AML-193 (cell line): ENCODE results near the gene ATRIP.
A peak's percentile ranks its signal among the peaks of the same experiment; 100 is the strongest.

Experiments used
- DNase-seq, 2 experiments: peaks; one replicate each; lab custom pipeline; 2025; lab: John Stamatoyannopoulos, UW

Gene ATRIP

GRCh38 chr3:48423883-48424695 is 22.4 kb upstream of the ATRIP start:
- DNase-seq, result no peak

DNA sequence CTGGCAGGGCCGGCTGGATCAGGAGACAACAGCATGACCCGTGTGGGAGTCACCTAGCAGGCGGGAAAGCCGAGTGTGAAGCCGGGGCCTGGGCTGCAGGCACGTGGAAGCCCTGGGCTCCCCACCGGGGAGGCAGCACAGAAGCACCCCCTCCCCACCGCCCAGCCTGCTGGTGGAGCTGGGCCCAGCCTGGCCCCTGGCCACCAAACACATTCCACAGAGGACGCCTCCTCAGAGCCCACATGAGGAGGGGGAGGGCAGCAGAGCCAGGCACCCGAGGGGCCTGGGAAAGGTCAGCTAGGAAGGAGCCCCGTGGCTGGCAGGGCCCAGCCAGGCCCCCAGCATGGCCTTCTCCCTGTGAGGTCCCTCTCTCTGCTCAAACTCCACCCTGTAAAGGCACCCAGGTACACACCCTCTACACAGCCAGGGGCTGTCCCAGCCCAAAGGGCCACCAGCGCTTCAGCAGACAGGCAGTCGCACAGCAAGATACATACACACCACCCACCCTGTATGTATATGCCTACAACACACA is 21.2 kb upstream of the ATRIP start:
- DNase-seq, result no peak

- no peak for DNase-seq
Measured at GRCh38 chr3:48426401-48426909, 20.1 kb upstream of the ATRIP start.

- no peak for DNase-seq
Measured at GRCh38 chr3:48426944-48427629, 19.4 kb upstream of the ATRIP start.

- no peak for DNase-seq
Measured at GRCh38 chr3:48427630-48427962, 18.9 kb upstream of the ATRIP start.

DNA sequence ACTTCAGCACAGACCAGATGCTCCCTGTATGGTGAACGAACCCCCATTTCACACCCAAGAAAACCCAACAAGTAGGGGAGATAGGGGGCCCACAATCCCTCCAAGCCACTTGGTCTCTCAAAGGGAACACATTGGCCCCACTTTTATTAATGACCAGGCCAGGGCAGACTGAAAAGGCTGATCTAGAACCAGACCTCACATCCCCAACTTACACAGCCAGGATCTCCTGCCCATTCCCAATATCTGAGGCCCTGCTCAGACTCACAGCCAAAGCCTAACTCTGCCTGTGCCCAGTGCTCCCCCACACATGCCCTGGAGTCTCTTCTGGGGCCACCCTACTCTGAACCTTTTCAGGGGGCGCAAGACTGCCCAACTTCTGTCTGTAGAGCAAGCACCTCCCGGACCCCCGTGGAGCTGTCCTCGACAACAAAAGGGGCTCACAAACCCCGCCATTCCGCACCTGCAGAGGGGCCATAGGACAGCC is 18.4 kb upstream of the ATRIP start:
- no peak for DNase-seq

DNA sequence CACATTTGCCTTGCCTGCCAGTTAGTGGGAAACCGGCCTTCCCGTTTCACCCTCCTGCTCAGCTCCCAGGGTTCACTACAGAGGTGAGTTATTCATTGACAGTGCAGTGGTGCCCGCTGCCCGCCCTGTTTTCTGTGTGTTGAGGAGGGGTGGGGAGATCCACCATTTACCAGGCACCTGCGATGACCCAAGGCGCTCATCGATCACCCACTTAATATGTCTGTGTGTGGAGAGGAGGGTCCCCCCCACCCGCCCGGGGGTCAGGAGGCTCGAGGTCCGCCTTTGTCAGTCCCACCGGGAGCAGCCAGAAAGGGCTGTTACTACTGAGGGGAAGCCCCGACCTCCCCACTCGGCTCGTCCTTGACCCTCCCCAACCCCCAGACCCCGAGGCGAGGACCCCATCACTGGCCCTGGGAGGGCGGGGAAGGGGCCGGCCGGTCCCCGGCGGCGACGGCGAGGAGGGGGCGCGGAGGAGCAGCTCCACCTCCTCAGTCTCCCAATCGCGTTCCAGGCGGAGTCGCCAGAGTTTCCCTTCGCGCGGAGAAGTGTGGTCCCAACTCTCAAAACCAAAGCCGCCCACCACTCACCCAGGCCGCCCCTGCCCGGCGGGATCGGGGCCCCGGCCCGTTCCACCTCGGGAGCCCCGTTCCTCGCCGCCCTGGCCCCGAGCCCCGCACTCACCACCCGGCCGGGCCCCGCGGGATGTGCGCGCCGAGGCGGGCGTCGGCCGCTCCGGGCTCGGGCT is 17.8 kb upstream of the ATRIP start:
- no peak for DNase-seq

DNA sequence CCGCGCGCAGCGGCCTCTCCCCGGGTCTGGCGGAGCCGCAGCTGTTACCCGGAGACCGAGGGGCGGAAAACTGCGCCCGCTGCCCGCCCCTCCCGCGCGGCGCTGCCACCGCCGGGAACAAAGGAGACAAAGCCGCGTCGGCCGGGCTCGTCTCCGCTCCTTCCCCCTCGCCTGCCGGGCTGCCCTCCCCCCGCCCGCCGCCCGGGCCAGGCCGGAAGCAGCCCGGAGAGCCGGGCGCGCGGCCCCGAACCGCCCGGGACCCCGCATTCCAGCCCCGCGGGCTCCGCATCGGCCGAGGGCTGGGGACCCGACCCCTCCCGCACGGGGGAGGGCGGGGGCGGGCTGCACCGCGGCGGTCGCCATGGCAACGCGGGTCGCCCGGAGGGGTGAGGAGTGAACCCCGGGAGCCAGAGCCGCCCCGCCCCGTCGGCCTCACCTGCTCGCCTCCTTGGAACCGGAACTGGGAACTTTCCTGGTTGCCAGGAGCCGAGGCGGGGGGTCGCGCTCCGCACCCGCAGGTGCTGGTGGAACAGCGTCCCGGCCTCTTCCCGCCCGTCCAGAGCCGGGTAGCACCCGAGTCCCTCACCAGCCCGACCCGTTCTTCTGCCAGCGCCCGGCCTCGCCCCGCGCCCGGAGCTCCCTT is 17.1 kb upstream of the ATRIP start:
- peak in 1 of 2 experiments; percentile 21 for DNase-seq

DNA sequence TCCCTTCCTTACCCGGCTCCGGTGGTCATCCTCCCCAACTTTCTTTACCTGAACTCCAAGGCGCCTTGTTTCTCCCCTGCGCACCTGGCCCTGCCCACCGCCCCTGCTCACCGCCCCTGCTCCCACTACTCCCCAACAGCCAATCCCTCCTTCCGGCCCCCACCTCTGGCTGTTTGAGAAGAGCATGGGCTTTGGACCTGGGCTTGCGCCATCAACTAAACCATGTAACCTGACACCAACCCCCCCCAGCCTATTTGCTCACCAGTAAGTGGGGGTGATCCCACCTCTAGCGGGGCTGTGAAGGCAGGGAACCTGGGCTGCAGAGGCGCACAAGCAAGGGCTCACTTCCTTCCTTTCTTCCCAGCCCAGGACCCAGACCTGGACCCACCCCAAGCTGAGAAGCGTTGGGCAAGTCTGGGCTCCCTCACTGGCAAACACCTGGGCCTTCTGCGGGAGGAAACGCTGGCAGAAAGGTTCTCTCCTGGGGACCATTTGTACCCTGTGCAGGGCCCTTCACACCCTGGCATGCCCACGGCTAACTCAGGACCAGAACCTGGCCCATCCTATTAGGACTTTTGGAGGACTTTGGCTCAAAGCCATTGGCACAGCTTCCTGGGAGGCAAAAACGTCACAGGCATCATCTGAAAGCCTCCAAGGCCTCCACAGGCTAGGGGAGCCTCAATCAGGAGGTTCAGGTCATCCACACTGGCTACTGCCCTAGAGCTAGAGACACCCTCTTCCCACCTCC is 16.4 kb upstream of the ATRIP start, which contains the start of gene PLXNB1:
Gene PLXNB1, minus strand, starts transcription at position 127 of the 748 bp plus-strand sequence. CDS start 5,475 bp downstream, outside the sequence.
- DNase-seq, result no peak

DNA sequence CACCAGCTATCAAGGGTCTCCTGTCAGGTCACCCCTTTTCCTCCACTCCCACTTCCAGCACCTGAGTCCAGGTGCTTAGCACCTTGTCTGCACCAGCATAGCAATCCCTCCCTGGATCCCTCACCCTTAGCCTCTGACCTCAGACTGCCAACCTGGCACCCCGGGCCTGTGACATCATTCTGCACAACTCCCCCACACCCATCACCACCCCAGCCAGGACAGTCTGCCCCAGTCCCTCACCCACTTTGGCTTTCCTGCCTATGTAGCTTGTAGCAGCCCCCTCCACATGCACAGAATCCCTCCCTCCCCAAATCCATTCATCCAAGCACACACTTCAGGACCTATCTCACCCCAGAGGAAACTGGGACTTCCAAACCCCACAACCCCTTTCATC is 15.8 kb upstream of the ATRIP start:
- no peak for DNase-seq

DNA sequence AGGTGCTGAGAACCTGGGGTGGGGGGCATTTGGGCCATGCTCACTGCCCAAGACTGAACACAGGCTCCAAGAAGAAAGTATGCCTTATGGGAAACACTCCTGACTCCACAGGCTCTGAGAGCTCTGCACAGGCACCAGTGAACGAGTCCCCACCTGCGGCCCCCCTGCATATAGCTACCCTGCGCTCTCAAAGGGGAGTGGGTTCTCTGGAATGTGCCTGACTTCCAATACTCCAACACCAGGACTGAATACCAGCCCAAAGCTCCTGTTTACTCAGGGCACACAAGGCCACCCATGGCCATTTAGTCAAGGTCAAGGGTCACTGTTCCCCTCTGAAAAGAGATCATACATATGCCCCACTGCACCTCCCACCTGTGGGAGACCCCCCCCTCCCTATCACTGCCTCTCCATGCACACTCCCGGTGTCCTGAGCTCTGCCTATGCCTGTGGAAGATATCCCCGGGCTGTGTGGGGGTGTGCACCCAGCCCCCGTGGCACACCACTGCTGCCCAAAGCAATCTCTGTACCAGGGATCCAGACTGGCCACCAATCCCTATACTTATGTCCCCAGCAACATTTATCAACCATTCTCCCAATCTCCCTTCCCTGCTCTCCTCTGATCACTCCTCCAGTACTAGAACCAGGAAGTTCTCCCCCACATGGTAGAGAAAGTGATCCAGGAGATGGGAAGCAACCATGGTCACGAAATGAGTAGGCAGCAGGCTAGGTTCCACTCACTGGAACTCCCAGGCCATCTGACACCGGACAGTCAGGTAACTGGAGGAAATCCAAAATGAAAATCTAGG is 15.1 kb upstream of the ATRIP start:
- DNase-seq, result no peak

DNA sequence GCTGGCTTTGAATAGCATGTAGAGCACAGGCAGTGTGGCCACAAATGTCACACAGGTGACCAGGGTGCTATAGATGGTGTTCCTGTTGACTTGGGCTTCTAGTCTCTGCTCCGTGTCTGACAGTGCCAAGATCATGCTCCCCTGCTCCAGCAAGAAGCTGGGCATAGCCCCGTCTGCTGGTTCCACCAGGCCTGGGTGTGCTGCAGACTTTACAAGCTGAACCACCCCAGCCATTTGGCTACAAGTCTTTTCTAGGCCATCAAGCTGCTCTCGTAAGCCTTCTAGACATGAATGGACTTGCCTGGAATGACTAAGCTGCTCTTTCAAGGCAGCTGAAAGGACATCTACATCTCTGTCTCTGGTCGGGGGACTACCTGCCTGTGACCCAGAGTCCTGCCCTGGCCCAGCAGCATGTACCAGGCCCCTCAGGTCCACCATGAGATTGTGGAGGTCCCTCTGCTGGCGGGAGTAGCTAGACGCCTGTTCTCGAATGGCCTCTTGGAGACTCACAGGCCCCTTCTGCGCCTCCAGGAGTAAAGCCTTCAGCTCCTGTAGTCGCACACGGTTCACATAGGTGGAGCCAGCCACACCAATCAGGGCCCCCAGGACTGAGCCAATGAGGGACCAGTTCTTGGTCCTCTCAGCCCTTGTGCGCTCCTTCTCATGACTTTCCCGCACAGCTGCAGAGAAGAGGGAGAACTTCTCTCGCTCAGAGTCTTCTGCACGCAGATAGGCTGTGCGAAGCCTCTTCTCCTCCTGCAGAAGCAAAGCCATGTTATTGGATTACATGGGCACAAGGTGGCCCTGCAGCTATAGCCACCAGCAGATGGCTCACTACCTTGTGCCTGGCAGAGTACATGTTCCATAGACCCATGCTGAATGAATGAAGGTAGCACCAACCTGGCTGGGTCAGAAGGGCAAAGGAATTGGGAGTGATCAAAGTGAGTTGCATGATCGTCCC is 13.8 kb upstream of the ATRIP start:
- peak in 1 of 2 experiments; percentile 25 for DNase-seq

DNA sequence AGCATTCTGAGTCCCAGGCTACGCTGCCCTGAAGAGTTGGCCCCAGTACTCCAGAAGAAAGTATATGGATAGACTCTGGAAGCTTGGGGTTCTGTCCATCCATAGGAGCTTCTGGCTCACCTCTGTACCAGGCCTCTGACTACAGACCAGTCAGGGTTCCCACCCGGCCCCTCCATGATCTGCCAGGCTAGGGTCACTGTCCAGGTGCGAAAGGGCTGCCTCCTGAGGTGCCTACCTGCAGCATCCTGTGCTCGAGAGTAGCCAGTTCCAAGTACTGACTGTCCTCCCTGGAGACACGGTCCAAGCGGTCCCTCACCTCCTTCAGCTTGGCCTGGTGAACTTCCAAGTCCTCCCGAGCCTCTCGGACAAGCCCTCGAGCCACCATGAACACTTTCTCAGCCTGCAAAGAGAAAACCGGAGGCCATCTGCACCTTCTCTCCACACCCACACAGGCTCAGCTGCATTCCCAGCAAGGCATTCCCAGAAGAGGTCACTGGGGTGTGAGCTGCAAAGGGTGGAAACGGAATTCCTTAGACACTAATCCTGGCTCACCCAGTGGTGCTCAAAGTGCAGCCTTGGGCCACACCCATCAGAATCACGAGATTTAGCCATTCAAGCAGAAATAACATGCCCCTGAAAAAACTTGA is 12.9 kb upstream of the ATRIP start:
- DNase-seq, result no peak

- no peak for DNase-seq
Measured at GRCh38 chr3:48434591-48435222, 11.8 kb upstream of the ATRIP start.

DNA sequence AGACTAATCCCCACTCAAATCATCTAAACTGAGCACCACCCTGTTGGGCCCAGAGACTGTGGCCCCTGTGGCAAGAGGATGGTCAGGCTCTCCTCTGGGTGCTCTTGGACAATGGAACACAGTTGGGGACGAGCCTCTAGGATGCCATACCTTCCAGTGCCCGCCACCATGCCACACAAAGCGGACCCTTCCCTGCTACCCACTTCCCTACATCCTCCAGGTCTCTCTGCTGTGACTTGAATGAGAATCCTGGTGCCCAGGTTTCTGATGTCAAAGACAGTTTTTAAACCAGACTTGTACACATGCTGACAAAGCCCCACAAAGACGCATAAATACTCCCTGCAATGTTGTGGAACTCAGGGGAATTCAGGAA is 11.3 kb upstream of the ATRIP start:
- DNase-seq, result no peak

GRCh38 chr3:48435774-48436476 is 10.6 kb upstream of the ATRIP start:
- DNase-seq, result peak; percentile 88 to 89

- no peak for DNase-seq
Measured at GRCh38 chr3:48436477-48436787, 10.1 kb upstream of the ATRIP start.
